HPDE6-E6E7 (cell line): ENCODE data around the gene RLN1.
"Not testable (repeated sequence)": the region's sequence is repeated elsewhere in the genome, so short reads cannot be mapped to it uniquely, and the experiment has no call there.

Experiments
- DNase-seq: peaks from one replicate; pipeline ENCODE4 v3.0.0; 2011; ENCODE audit warnings: missing footprints; ENCODE audit errors: extremely low spot score

RLN1 gene

GRCh38 chr9:5326187-5326586 lies 13.5 kb downstream of the RLN1 start:
- DNase-seq = no peak

GRCh38 chr9:5321601-5322000 lies 18.1 kb downstream of the RLN1 start:
- DNase-seq = not testable (repeated sequence)

DNA sequence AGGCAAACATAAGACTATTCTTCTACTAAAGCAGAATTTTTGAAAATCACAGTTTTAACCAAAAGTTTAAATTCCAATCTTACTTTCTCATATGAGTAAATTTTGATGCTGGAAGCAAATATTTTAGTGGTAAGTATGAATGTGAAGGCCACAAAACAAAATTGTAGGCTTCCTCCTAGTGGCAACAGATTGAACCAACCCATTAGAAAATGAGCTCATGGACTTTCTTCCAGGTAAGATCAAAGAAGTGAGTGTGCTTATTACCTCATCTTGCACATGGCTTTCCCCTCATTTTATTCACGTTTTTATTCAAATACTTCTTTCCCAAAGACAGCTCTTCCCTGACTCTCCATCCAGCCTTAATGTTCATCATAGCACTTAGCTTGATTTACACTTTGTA lies 18.6 kb downstream of the RLN1 start:
- no peak for DNase-seq

GRCh38 chr9:5316406-5316805 lies 23.3 kb downstream of the RLN1 start:
- not testable (repeated sequence) for DNase-seq

DNA sequence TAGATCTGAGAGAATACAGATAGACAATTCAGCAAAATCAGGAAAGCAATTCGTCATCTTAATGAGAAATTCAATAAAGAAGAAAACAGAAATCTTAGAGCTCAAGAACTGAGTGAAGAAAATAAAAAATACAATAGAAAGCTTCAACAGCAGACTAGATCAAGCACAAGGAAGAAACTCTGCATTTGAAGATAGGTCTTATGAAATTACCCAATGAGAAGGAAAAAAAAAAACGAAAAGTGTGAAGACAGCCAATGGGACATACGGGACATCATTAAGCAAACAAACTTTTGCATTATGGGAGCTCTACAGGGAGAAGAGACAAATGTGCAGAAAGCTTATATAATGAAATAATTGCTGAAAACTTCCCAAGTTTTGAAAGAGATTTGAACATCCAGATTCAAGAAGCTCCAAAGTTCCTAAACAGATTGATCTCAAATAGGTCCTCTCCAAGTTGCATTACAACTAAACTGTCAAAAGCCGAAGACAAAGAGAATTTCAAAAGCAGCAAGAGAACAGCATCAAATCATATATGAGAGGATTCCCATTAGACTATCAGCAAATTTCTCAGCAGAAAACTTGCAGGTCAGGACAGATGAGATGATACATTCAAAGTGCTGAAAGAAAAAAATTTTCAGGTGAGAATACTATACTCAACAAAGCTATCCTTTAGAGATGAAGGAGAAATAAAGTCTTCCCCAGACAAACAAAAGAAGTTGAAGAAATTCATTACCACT lies 24.3 kb downstream of the RLN1 start:
- DNase-seq = no peak

GRCh38 chr9:5310851-5311250 lies 28.8 kb downstream of the RLN1 start:
- DNase-seq = no peak

- no peak for DNase-seq
Observed at GRCh38 chr9:5305741-5306140, 33.9 kb downstream of the RLN1 start.

GRCh38 chr9:5303840-5304795 lies 35.6 kb downstream of the RLN1 start, which contains the start of gene RLN2:
Gene RLN2 (minus strand): TSS chr9:5304716. CDS start chr9:5304580, 136 bp downstream.
- not testable (repeated sequence) for DNase-seq

GRCh38 chr9:5301544-5301943 lies 38.1 kb downstream of the RLN1 start:
- no peak for DNase-seq

- DNase-seq = no peak
Observed at GRCh38 chr9:5292141-5292540, 47.5 kb downstream of the RLN1 start.

DNA sequence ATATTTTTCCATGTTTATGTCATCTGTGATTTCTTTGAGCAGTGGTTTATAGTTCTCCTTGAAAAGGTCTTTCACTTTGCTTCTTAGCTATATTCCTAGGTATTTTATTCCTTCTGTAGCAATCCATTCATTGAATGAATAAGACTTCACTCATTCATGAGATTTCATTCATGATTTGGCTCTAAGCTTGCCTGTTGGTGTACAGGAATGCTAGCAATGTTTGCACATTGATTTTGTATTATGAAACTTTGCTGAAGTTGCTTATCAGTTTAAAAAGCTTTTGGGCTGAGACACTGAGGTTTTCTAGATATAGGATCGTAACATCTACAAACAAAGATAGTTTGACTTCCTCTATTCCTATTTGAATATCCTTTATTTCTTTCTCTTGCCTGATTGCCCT lies 51.1 kb downstream of the RLN1 start:
- no peak for DNase-seq

- DNase-seq = no peak
Observed at GRCh38 chr9:5286262-5286661, 53.4 kb downstream of the RLN1 start.
